GM10248 (cell line): ENCODE measurements around the gene PDE10A.

ENCODE experiments used
- CTCF ChIA-PET: fragments of 300-600 bp; sonication (Branson Sonifier 250); formaldehyde crosslinking; extraction: SDS; loops from one replicate; lab custom pipeline; 2021; ENCODE audit warnings: antibody characterized with exemption; lab: Yijun Ruan, JAX
- POLR2A ChIA-PET: fragments of 350-650 bp; sonication (Branson Sonifier 250); formaldehyde crosslinking; extraction: SDS; loops from one replicate; lab custom pipeline; 2020; ENCODE audit warnings: antibody characterized with exemption; lab: Yijun Ruan, JAX
- DNase-seq: peaks from one replicate; pipeline ENCODE4 v3.0.0; 2012; ENCODE audit errors: extremely low spot score
- TF ChIP-seq, protein P1 (sequence below): IDR thresholded peaks from 2 replicates; pipeline ENCODE4 v1.5.1; 2012; ENCODE audit warnings: mild to moderate bottlenecking, low read depth; ENCODE audit errors: extremely low read depth, missing control alignments, control extremely low read depth

PDE10A gene

DNA sequence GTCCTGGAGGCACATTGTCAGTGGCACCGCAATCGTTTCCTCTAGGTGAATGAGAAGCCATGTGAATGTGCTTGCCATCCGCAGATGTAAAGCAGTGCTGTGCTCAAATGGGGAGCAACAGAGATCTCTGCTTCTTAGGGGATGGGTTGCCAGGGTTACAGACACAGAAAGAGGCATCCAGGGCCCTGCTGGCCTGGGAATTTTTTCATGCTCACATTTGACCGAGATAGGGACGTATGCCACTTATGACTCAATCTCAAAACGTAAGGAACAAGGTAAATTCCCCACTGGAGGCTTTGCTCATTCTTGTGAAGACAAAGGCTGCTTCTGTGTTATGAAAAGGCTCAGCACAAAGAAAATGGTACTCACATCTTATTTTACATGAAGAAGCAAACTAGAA, 364.6 kb downstream of the PDE10A start:
- ChIA-PET POLR2A (no interaction called here), CTCF (no interaction called here)
- TF ChIP-seq, protein P1, sequence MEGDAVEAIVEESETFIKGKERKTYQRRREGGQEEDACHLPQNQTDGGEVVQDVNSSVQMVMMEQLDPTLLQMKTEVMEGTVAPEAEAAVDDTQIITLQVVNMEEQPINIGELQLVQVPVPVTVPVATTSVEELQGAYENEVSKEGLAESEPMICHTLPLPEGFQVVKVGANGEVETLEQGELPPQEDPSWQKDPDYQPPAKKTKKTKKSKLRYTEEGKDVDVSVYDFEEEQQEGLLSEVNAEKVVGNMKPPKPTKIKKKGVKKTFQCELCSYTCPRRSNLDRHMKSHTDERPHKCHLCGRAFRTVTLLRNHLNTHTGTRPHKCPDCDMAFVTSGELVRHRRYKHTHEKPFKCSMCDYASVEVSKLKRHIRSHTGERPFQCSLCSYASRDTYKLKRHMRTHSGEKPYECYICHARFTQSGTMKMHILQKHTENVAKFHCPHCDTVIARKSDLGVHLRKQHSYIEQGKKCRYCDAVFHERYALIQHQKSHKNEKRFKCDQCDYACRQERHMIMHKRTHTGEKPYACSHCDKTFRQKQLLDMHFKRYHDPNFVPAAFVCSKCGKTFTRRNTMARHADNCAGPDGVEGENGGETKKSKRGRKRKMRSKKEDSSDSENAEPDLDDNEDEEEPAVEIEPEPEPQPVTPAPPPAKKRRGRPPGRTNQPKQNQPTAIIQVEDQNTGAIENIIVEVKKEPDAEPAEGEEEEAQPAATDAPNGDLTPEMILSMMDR = no peak
- DNase-seq = no peak

DNA sequence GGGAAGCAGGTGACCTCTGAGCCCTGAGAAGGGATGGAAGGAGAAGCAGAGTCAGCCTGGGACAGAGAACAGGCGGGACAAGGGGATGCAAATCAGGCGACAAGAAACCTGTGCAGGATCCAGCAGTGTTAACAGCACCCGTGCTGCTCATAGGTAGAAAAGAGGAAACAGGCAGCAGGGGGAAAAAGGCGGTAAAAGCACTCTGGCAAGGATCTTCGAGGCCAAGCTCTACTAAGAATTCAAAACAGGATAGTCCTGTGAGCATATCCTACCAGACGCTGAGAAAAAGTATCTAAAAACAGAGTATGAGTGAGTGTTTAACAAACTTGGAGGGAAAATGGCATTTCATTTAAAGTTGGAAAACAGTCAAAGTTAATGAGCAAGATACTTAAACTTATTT, 370.4 kb downstream of the PDE10A start:
- POLR2A ChIA-PET = no interaction called here
- TF ChIP-seq, protein P1 = no peak
- CTCF ChIA-PET = no interaction called here
- no peak for DNase-seq
